ENCODE measurements around the gene RAPH1. TPM values are rescaled to one million over a fixed set of nuclear protein-coding genes. Genes with fewer than 3 reads are reported as not detected.
"Not testable (repeated sequence)": the region's sequence is repeated elsewhere in the genome, so short reads cannot be mapped to it uniquely, and the experiment has no call there.

Gene RAPH1
- total RNA-seq, 1 donor: 2.8 TPM

DNA sequence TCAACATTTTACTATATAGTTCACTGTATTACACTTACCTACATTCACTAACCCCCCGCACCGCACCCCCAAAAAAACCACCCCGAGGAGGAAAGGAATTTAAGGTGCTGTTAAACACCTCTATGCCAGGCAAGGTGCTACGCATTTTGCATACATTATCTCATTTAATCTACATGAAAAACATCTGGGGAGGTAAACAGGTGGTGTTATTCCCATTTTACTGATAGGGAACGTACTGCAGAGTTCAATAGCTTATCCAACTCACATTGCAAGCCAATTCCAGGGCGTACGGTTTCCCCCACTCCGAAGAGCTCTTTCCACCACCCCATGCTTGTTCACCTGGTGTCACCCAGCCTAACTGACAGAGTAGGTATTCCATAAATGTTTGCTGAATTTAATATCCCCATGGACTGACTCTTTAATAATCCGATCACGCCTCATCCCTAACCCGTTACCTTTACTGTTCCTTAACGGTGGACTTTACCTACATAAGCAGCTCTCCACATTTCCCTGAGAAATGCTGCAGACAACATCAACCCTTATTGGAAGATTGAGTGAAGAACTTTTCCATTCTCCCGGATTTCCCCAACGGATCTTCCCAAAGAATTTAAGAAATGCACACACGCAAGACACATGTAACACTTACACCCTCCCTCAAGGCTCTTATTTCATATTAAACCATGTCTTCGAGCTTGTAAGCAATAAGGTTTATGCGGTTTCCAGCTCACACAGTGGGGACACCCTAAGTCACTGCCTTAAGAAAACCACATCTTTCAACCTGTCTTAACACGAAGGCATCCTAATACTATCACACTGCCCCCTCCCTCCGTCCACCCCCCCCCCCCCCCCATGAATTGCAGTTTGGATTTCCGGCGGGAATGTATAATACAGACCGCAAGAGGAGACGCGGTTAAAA is 1.2 kb downstream of the RAPH1 start:
- Histone ChIP-seq H3K4me1 (ENCODE audit: insufficient read depth, low read length) (peaks cover 19% of the 10 kb centered on the region), H3K4me3 (ENCODE audit: low read length) (peak overlapping the region; percentile 55), H3K9me3 (ENCODE audit: low read depth, low read length) (peaks cover 6% of the 10 kb centered on the region), H3K27me3 (ENCODE audit: insufficient read depth, low read length) (peaks cover 54% of the 10 kb centered on the region)

DNA sequence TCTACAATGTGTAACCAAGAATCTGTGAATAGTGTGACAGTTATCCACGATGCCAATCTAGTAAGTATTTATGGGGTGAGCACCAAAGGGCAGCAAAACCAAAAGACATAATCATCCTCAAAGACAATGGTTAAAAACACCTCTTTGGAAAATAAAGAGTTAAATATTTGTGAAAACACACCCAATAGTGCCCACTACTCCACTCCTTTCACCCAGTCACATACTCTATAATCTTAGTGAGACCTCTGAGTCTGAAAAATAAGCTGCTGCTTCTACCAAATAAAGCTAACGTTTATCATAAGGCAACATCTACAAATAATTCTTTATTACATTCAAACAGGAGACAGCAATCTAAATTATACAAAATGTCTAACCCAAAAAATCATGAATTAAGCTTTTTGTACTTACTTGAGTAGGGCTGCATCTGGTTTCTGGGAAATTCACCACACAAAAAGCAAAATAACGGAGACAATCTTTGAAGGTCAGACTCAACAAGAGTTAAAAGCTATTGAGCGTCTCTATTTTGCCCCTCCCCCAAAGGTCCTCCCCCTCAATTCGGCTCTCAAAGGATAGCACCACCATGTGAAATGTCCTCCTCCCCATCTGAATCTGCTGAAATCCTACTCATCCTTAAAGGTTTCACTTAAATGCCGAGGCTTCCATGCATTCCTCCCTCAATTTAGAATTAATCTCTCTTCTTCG is 2.0 kb downstream of the RAPH1 start:
- Histone ChIP-seq H3K27me3 (ENCODE audit: insufficient read depth, low read length) (peaks cover 51% of the 10 kb centered on the region), H3K9me3 (ENCODE audit: low read depth, low read length) (peaks cover 5% of the 10 kb centered on the region), H3K4me3 (ENCODE audit: low read length) (no peak overlapping the region), H3K4me1 (ENCODE audit: insufficient read depth, low read length) (peaks cover 19% of the 10 kb centered on the region)

DNA sequence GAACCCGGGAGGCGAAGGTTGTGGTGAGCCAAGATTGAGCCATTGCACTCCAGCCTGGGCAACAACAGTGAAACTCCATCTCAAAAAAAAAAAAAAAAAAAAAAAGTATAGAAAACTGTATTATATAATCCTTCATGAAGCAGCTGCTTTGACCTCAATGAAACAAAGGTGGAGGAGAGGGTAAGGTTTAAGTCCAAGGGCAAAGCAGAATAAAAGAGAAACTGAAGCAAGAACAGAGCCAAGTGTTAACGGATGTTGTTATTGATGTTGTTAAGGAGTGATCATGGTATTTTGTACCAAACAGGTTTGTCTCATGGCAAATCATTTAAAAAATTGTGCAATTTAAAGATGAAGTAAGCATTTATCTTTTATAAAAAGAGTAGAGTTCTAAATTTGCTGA is 7.4 kb downstream of the RAPH1 start:
- Histone ChIP-seq H3K9me3 (ENCODE audit: low read depth, low read length) (no peaks in the 10 kb centered on the region), H3K4me1 (ENCODE audit: insufficient read depth, low read length) (no peaks in the 10 kb centered on the region)

DNA sequence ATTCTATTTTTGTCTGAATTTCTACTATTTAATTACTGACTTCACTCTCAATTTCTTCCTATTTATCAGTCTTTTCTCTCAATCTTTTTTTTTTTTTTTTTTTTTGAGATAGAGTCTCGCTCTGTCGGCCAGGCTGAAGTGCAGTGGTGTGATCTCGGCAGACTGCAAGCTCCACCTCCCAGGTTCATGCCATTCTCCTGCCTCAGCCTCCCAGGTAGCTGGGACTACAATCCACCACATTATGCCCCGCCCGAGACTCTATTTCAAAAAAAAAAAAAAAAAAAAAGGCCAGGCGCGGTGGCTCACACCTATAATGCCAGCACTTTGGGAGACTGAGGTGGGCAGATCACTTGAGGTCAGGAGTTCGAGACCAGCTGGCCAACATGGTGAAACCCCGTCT is 21.8 kb downstream of the RAPH1 start:
- H3K4me3 ChIP-seq (ENCODE audit: low read length); H3K27me3 ChIP-seq (ENCODE audit: insufficient read depth, low read length); H3K4me1 ChIP-seq (ENCODE audit: insufficient read depth, low read length); H3K9me3 ChIP-seq (ENCODE audit: low read depth, low read length): not testable (repeated sequence)

More for the DNA sequence above, 7.4 kb downstream of the RAPH1 start:
- Histone ChIP-seq H3K4me3 (ENCODE audit: low read length) (no peak overlapping the region), H3K27me3 (ENCODE audit: insufficient read depth, low read length) (peaks cover 20% of the 10 kb centered on the region)

DNA sequence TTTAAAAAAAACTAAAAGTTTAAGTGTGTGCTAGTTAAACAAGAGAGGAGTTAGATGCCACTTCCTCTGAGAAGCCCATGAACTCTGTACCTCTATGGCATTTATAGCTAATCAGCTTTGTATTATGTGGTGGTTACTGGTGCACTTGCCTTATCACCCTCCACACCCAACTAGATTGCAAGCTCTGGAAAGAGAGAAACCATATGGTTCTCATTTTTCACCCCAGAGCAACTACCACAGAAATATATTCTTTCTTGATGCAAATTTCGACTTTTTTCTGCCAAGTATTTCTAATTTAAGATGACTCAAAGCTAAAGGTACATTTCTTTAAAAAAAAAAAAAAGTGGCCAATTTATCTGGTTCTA is 24.2 kb downstream of the RAPH1 start:
- Histone ChIP-seq H3K27me3 (ENCODE audit: insufficient read depth, low read length) (no peaks in the 10 kb centered on the region), H3K9me3 (ENCODE audit: low read depth, low read length) (no peaks in the 10 kb centered on the region), H3K4me3 (ENCODE audit: low read length) (no peak overlapping the region), H3K4me1 (ENCODE audit: insufficient read depth, low read length) (no peaks in the 10 kb centered on the region)

DNA sequence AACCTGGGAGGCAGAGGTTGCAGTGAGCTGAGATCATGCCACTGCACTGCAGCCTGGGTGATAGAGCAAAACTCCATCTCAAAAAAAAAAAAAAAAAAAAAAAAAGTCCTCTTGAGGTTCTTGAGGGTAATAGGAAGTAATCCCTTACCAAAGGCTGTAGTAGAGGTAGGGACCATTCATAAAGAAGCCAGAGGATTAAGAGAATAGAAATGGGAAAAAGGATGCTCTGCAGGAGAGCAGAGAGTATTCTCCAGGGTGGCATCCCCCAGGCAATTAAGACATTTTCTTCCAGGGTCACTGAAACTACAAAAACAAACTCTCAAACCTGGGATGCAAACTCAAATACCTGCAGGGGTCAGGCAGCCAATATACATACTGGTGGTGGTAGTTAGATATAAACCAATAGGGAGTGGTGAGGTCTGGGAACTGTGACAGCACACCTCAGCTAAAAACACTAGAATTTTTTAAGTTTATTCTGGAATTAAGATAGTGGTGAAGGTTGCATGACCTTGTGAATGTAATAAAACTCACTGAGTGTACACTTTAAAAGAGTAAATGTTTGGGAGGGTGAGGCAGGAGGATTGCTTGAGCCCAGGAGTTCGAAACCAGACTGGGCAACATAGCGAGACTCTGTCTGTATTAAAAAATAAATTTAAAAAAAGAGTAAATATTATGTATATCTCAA is 24.7 kb downstream of the RAPH1 start:
- no peaks in the 10 kb centered on the region for H3K9me3 ChIP-seq (ENCODE audit: low read depth, low read length)
- no peaks in the 10 kb centered on the region for H3K27me3 ChIP-seq (ENCODE audit: insufficient read depth, low read length)
- no peaks in the 10 kb centered on the region for H3K4me1 ChIP-seq (ENCODE audit: insufficient read depth, low read length)
- H3K4me3 ChIP-seq (ENCODE audit: low read length): no peak overlapping the region

DNA sequence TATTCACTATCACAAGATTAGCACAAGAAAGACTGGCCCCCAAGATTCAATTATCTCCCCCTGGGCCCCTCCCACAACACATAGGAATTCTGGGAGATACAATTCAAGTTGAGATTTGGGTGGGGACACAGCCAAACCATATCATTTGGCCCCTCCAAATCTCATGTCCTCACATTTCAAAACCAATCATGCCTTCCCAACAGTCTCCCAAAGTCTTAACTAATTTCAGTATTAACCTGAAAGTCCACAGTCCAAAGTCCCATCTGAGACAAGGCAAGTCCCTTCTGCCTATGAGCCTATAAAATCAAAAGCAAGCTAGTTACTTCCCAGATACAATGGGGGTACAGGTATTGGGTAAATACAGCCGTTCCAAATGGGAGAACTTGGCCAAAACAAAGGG is 31.6 kb downstream of the RAPH1 start:
- H3K27me3 ChIP-seq (ENCODE audit: insufficient read depth, low read length); H3K4me3 ChIP-seq (ENCODE audit: low read length); H3K9me3 ChIP-seq (ENCODE audit: low read depth, low read length): not testable (repeated sequence)
- peaks cover 22% of the 10 kb centered on the region for H3K4me1 ChIP-seq (ENCODE audit: insufficient read depth, low read length)

DNA sequence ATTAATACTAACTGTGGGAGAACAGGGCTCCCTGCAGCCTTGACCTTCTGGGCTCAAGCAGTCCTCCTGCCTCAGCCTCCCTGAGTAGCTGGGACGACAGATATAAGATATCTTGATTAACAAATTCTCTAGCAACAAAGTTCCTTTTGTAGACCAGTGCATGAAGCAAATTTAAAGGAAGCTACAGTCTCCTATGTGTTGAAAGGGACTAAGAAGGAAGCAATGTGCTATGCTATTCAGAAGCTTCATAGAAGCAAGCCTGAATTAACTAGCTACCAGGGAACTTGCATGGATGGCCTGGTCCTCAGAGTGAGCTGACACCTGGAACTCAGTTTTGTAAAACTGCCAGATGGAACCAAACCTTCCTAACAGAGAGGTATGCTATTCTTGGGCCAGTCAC is 33.2 kb downstream of the RAPH1 start:
- Histone ChIP-seq H3K9me3 (ENCODE audit: low read depth, low read length) (no peaks in the 10 kb centered on the region), H3K4me1 (ENCODE audit: insufficient read depth, low read length) (peaks cover 22% of the 10 kb centered on the region), H3K4me3 (ENCODE audit: low read length) (no peak overlapping the region), H3K27me3 (ENCODE audit: insufficient read depth, low read length) (no peaks in the 10 kb centered on the region)

DNA sequence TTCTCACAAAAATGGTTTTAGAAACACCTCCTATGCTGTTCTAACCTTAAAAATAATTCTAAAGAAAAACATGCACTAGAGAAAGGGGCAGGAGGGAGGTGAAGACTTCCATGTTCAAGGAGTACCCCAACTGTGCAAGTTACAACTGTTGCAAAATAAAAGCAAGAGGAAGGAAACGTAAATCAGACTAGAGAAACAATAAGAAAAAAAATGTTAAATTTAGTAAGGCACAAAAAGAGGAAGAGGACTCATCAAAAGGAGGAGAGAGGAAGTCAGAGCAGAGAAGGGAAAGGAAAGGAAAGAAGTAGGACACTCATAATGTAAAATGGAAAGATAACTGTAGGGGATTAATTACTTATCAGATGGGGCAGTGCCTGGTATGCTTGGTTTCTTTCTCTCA is 34.1 kb downstream of the RAPH1 start:
- peaks cover 22% of the 10 kb centered on the region for H3K4me1 ChIP-seq (ENCODE audit: insufficient read depth, low read length)
- no peak overlapping the region for H3K4me3 ChIP-seq (ENCODE audit: low read length)
- no peaks in the 10 kb centered on the region for H3K27me3 ChIP-seq (ENCODE audit: insufficient read depth, low read length)
- H3K9me3 ChIP-seq (ENCODE audit: low read depth, low read length): no peaks in the 10 kb centered on the region

DNA sequence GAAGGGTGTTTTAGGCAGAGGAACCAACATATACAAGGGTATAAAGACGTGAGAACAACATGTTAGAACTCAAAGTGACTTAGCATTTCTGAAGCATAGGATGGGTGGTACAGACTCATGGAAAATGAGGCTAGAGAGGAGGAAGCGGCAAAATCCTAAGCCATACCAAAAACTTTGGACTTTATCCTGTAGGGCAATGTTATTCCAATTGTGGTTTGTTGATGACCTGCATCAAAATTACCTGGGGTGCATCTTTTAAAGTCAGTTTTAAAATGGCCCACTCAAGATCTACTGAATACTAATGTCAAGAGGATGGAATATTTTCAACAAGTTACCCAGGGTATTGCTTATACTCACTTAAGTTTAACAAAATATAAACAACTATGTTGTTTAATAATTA is 34.8 kb downstream of the RAPH1 start:
- peaks cover 22% of the 10 kb centered on the region for H3K4me1 ChIP-seq (ENCODE audit: insufficient read depth, low read length)
- H3K4me3 ChIP-seq (ENCODE audit: low read length): no peak overlapping the region
- H3K27me3 ChIP-seq (ENCODE audit: insufficient read depth, low read length): no peaks in the 10 kb centered on the region
- H3K9me3 ChIP-seq (ENCODE audit: low read depth, low read length): no peaks in the 10 kb centered on the region

DNA sequence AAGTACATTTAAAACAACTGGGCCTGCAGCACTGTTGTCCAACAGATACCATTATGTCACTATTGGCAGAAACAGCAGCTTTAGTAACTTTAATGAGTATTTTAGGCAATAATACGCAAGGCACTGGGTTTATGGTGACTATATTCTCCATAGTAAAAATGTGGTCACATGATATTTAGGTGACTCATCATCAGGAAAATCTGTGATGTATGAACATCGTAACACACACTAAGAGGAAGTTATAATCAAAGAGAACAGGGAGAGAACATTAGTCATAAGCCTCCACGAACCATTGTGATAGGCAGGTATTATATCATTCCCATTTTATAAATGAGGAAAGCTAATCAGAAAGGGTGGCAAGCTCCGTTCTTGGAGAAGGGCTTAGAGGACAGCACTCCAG is 36.9 kb downstream of the RAPH1 start:
- Histone ChIP-seq H3K4me1 (ENCODE audit: insufficient read depth, low read length) (peaks cover 22% of the 10 kb centered on the region), H3K4me3 (ENCODE audit: low read length) (no peak overlapping the region), H3K9me3 (ENCODE audit: low read depth, low read length) (no peaks in the 10 kb centered on the region), H3K27me3 (ENCODE audit: insufficient read depth, low read length) (no peaks in the 10 kb centered on the region)

DNA sequence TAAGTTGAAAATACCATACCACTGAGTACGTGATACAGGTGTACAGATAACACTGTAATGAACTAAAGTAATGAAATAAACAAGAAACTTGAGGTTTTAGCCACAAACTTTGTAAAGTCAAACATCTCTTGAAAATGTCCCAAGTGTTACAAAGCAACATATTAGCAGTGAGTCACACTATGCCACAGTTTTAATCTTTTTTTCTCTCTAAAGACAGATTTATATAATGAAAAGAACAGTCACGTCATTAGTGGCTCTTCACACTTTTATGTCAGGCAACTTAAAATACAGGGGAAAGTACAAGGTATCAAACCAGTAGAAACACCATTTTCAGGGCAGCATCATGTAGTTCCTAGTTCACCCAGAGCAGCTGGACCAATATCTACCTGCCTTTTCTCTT is 42.1 kb downstream of the RAPH1 start:
- H3K9me3 ChIP-seq (ENCODE audit: low read depth, low read length): no peaks in the 10 kb centered on the region
- H3K4me3 ChIP-seq (ENCODE audit: low read length): no peak overlapping the region
- no peaks in the 10 kb centered on the region for H3K27me3 ChIP-seq (ENCODE audit: insufficient read depth, low read length)
- H3K4me1 ChIP-seq (ENCODE audit: insufficient read depth, low read length): no peaks in the 10 kb centered on the region

DNA sequence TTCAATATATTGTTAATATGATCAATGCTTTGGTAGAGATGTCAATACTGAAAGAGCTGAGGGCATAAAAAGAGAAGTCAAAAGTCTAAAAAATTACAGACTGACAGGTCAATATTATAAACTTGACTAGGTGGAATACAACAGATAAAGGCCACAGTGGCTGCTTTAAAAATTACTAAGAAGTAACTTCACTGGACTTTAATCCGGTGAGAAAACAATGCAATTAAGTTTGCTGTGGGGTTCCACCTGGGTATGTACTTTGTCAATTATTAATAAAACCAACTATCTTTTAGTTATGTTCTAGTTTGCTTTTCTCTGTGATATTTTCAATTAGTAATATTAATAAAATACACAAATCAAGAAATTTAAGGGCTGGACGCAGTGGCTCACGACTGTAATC is 44.7 kb downstream of the RAPH1 start:
- no peaks in the 10 kb centered on the region for H3K9me3 ChIP-seq (ENCODE audit: low read depth, low read length)
- no peaks in the 10 kb centered on the region for H3K4me1 ChIP-seq (ENCODE audit: insufficient read depth, low read length)
- no peaks in the 10 kb centered on the region for H3K27me3 ChIP-seq (ENCODE audit: insufficient read depth, low read length)
- no peak overlapping the region for H3K4me3 ChIP-seq (ENCODE audit: low read length)

DNA sequence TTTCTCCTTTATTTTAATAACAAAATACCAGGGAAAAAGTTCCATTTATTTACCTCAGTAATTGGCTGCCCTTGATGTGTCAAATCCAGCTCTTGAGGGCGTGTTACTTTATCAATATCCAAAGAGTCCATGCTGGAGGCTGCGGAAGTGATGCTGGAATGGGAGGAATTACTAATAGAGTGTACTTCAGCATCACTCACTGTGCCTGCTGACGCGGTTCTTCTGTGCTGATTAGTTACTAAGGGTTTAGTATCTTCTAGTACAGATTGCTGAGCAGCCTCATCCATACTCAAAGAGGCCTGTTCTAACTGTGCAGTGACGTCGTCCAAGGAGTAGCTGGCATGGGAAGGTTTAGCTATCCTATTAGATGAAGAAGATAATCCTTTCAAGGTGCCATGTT is 45.6 kb downstream of the RAPH1 start:
- Histone ChIP-seq H3K27me3 (ENCODE audit: insufficient read depth, low read length) (no peaks in the 10 kb centered on the region), H3K4me1 (ENCODE audit: insufficient read depth, low read length) (no peaks in the 10 kb centered on the region), H3K9me3 (ENCODE audit: low read depth, low read length) (no peaks in the 10 kb centered on the region), H3K4me3 (ENCODE audit: low read length) (no peak overlapping the region)
